ENCODE data around the gene TMEM61. TPM values are rescaled to one million over a fixed set of nuclear protein-coding genes. Genes with fewer than 3 reads are reported as not detected.

TMEM61 gene
- total and polyA plus RNA-seq, 2 of the 8 experiments (the other 6 are each of a cell fraction or from before 2014, with no cell fraction given), result 0.54 to 1.4 TPM

DNA sequence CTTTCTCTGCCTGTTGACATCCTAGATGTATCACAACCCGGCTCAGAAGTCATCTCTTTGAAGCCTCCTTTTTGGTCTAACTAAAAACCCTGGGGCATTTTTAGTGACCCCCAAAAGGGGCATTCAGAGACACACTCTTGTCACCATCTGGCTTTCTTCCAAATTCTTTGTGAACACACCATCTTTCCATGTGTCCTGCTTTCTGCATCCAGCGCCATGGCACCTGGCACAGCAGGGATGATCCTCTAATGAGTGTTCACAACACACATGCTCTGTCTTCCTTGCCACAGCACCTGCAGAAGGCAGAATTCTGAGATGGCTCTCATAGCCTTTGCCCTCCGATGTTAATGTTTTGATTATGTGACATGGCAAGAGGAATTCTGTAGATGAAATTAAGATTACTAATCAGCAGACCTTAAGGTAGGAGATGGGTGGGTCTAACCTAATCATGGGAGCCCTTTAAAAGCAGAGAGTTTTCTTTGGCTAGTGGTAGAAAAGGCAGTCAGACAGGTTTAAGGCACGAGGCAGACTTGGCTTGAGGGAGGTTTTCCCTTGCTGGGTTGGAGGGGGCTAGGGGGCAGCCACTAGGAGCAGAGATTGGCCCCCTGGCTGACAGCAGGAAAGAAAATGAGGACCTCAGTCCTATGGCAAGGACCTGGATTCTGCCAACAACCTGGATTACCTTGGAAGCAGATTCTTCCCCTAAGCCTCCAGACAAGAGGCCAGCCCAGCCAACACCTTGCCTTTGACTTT is 4.9 kb upstream of the TMEM61 start:
- H2AFZ ChIP-seq (ENCODE audit: low read length), result no peak overlapping the region
- H3K14ac ChIP-seq (ENCODE audit: insufficient read length), result no peak overlapping the region
- H3K27me3 ChIP-seq (replicated peaks in 1 of 4; ENCODE audit: control insufficient read depth in 3 of 4, extremely low read depth in 1 of 4, insufficient read depth in 3 of 4, low read length in 3 of 4), result peaks cover 0 to 19% (median 14%) of the 10 kb centered on the region in 4 experiments; a peak in 6 of 7 replicates
- peak overlapping the region; percentile 34; the same call in 1 of the 2 replicates for H2BK15ac ChIP-seq (ENCODE audit: low read length)
- whole genome bisulfite sequencing, 2 experiments (ENCODE audit: extremely low coverage in 1 of 2, insufficient coverage in 1 of 2, insufficient read length in 1 of 2, insufficient replicate concordance in 2 of 2, low coverage in 1 of 2, low lambda C conversion rate in 2 of 2, missing lambda C conversion rate in 1 of 2), result 76% methylated on average over 4 of the region's 4 CpGs; no CpG with 5 or more reads in 1 of the 2 experiments
- H3K23ac ChIP-seq (ENCODE audit: insufficient read length), result no peak overlapping the region
- ChIA-PET POLR2A (ENCODE audit: partially characterized antibody) (no interaction called here), CTCF (ENCODE audit: partially characterized antibody) (interaction anchor here (0.9 to 18.4 kb wide), 5 partner anchors 12 to 47 kb away, joined by 3 to 436 read pairs (median 3); no protein-coding TSS in a partner anchor)
- H2AK5ac ChIP-seq (ENCODE audit: low read depth, low read length), result 0 out of 2 replicates have a peak overlapping the region, but pooled peaks have one; percentile 7
- H4K20me1 ChIP-seq (replicated peaks in 1 of 2; ENCODE audit: control insufficient read depth in 1 of 2, insufficient read depth in 2 of 2, low read length in 2 of 2), result no peaks in the 10 kb centered on the region
- H4K91ac ChIP-seq (replicated peaks; ENCODE audit: insufficient read length, low read length), result no peak overlapping the region
- no peak overlapping the region for H3K18ac ChIP-seq (ENCODE audit: extremely low read depth, low read length)
- no peaks in the 10 kb centered on the region for H3K79me1 ChIP-seq (ENCODE audit: low read depth, low read length)
- no peaks in the 10 kb centered on the region for H3K9me3 ChIP-seq (ENCODE audit: insufficient read depth in 2 of 2, low read depth in 1 of 2, low read length in 1 of 2)
- no peak overlapping the region for H3K9ac ChIP-seq (replicated peaks in 1 of 4; ENCODE audit: extremely low read depth in 1 of 4, low read depth in 3 of 4, low read length in 3 of 4)
- H3K27ac ChIP-seq (ENCODE audit: low read depth, low read length), result no peak overlapping the region
- H3K79me2 ChIP-seq (ENCODE audit: control insufficient read depth in 1 of 2, insufficient read depth in 2 of 2, low read length in 2 of 2), result no peaks in the 10 kb centered on the region
- no peak overlapping the region for H4K8ac ChIP-seq (ENCODE audit: extremely low read depth, insufficient read depth, low read length)
- no peaks in the 10 kb centered on the region for H3K36me3 ChIP-seq (ENCODE audit: control insufficient read depth in 2 of 4, insufficient read depth in 4 of 4, low read length in 3 of 4)
- peaks cover 0 to 8% (median 6%) of the 10 kb centered on the region in 4 experiments; a peak in 6 of 7 replicates for H3K4me1 ChIP-seq (replicated peaks in 1 of 4; ENCODE audit: control insufficient read depth in 3 of 4, insufficient read depth in 4 of 4, low read length in 3 of 4)
- H2BK120ac ChIP-seq (replicated peaks; ENCODE audit: low read depth, low read length), result no peak overlapping the region
- H3K4me3 ChIP-seq (ENCODE audit: extremely low read depth in 1 of 4, insufficient read depth in 2 of 4, low read depth in 3 of 4, low read length in 4 of 4), result no peak overlapping the region
- no peak for DNase-seq (ENCODE audit: low read depth in 1 of 2, low spot score in 2 of 2)
- FAIRE-seq, result no peak
- peaks cover 5% of the 10 kb centered on the region for H3K23me2 ChIP-seq (ENCODE audit: low read depth, low read length)
- H2BK5ac ChIP-seq (ENCODE audit: low read depth, low read length), result no peak overlapping the region
- no peak overlapping the region for H4K5ac ChIP-seq (ENCODE audit: insufficient read length, low read depth, low read length)
- no peak overlapping the region for H3K4me2 ChIP-seq (ENCODE audit: insufficient read depth in 1 of 2, low read depth in 2 of 2, low read length in 2 of 2)
- no peak overlapping the region for H3K56ac ChIP-seq (replicated peaks; ENCODE audit: insufficient read length, low read depth, low read length)
- H3K4ac ChIP-seq (replicated peaks; ENCODE audit: insufficient read length, low read depth, low read length), result no peak overlapping the region
- H2BK20ac ChIP-seq (ENCODE audit: low read length), result no peak overlapping the region
- H2BK12ac ChIP-seq (ENCODE audit: low read depth, low read length), result no peak overlapping the region
- TF ChIP-seq CBX5 (IDR thresholded peaks at IDR 0.05; ENCODE audit: low read depth, low read length), result no peak
- no peak for TF ChIP-seq USF2 (IDR thresholded peaks at IDR 0.05; ENCODE audit: low read length)
- TF ChIP-seq ASH2L (IDR thresholded peaks at IDR 0.05; ENCODE audit: low read length), result no peak
- no peak for TF ChIP-seq SRF (IDR thresholded peaks at IDR 0.05; ENCODE audit: low read depth, low read length)
- TF ChIP-seq TBP (IDR thresholded peaks at IDR 0.05; ENCODE audit: low read depth, low read length), result no peak

Data from H1 (cell line).